Caco-2 (cell line): ENCODE data around the gene TRMT10C. TPM values are rescaled to one million over a fixed set of nuclear protein-coding genes. Genes with fewer than 3 reads are reported as not detected.
"Not testable (repeated sequence)": the region's sequence is repeated elsewhere in the genome, so short reads cannot be mapped to it uniquely, and the experiment has no call there.

ENCODE experiments used
- BruUV-seq: library from RNA; stranded (reverse); fragments of 400-500 nt; replicated peaks from 2 replicates; lab custom pipeline; 2021; lab: Mats Ljungman, UMichigan
- CTCF ChIA-PET: fragments of 300-600 bp; sonication (Branson Sonifier 250); formaldehyde crosslinking; loops from one replicate; lab custom pipeline; 2022; ENCODE audit warnings: antibody characterized with exemption; lab: Charles Lee
- POLR2A ChIA-PET: fragments of 300-600 bp; sonication (Branson Sonifier 250); formaldehyde crosslinking; loops from one replicate; lab custom pipeline; 2022; ENCODE audit warnings: antibody characterized with exemption; lab: Charles Lee
- DNase-seq, 2 experiments: peaks; one replicate each; pipeline versions ENCODE4 v3.0.0 to v3.0.0-alpha.2; 2020 to 2022
- H3K27me3 ChIP-seq: replicated peaks from 2 replicates; pipeline ENCODE4 v1.6.0; 2011; ENCODE audit warnings: low read length; ENCODE audit not compliant: control insufficient read depth, insufficient read depth
- H3K36me3 ChIP-seq: 2 replicates; pipeline ENCODE4 v1.5.1; 2011; ENCODE audit warnings: low read length; ENCODE audit not compliant: control insufficient read depth, insufficient read depth
- H3K4me1 ChIP-seq: fragments of 250-450 bp; sonication (Bioruptor Pico); 2 replicates; pipeline ENCODE4 v1.5.1; 2020; ENCODE audit warnings: mild to moderate bottlenecking
- H3K4me3 ChIP-seq: 2 replicates; pipeline ENCODE4 v1.5.1; 2011; ENCODE audit warnings: low read depth, mild to moderate bottlenecking, control low read depth, low read length
- H3K9me3 ChIP-seq: fragments of 250-450 bp; sonication (Bioruptor Pico); 2 replicates; pipeline ENCODE4 v1.5.1; 2020; ENCODE audit warnings: mild to moderate bottlenecking, moderate library complexity
- H3K27ac Mint-ChIP-seq: one replicate; pipeline ENCODE4 v1.8.0; 2022; ENCODE audit warnings: mixed read lengths; ENCODE audit not compliant: unreplicated experiment
- H3K27me3 Mint-ChIP-seq: one replicate; pipeline ENCODE4 v1.8.0; 2022; ENCODE audit warnings: mixed read lengths; ENCODE audit not compliant: insufficient read depth, unreplicated experiment
- H3K36me3 Mint-ChIP-seq: one replicate; pipeline ENCODE4 v1.8.0; 2022; ENCODE audit warnings: mild to moderate bottlenecking, mixed read lengths; ENCODE audit not compliant: insufficient read depth, unreplicated experiment
- H3K4me1 Mint-ChIP-seq: one replicate; pipeline ENCODE4 v1.8.0; 2022; ENCODE audit warnings: low read depth, mixed read lengths; ENCODE audit not compliant: unreplicated experiment
- H3K4me3 Mint-ChIP-seq: one replicate; pipeline ENCODE4 v1.8.0; 2022; ENCODE audit warnings: mild to moderate bottlenecking, moderate library complexity, mixed read lengths; ENCODE audit not compliant: unreplicated experiment
- H3K9me3 Mint-ChIP-seq: one replicate; pipeline ENCODE4 v1.8.0; 2022; ENCODE audit warnings: mixed read lengths; ENCODE audit not compliant: unreplicated experiment
- intact Hi-C: fragments of 100-400 bp; cut with micrococcal nuclease; formaldehyde crosslinking; loops from one replicate; pipeline ENCODE4 v1.10.0; 2022; ENCODE audit not compliant: unreplicated experiment
- total RNA-seq: library from RNA; stranded (reverse); gene quantifications from 2 replicates; pipeline ENCODE4 v1.2.3, GENCODE V29; 2022
- TF ChIP-seq, protein P1 (sequence below), 2 experiments: fragments of 200-600 bp in 1 of 2; IDR thresholded peaks; 1 replicate in 1 of 2; 2 replicates in 1 of 2; pipeline versions ENCODE4 v1.5.1 to v1.8.0; 2011 to 2022; ENCODE audit warnings: antibody characterized with exemption in 1 of 2, control low read depth in 1 of 2, inconsistent platforms in 1 of 2, low read depth in 1 of 2, low read length in 1 of 2, mild to moderate bottlenecking in 1 of 2, moderate library complexity in 1 of 2; ENCODE audit not compliant: insufficient read depth in 1 of 2, severe bottlenecking in 1 of 2, unreplicated experiment in 1 of 2

TRMT10C gene
- total RNA-seq, 1 experiment from 2014 or later = 25.7 TPM

DNA sequence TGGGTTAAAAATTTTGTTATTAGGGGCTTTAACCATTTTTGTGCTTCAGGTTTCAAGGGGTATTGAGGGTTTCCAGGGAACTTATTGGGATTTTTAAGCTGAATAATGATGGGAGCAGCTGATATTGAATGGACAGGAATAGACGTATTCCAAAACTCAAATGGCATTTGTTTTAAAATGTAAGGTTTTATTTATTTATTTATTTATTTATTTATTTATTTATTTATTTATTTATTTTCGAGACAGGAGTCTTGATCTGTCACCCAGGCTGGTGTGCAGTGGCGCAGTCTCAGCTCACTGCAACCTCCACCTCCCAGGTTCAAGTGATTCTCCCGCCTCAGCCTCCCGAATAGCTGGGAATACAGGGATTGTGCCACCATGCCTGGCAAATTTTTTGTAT is 26.4 kb upstream of the TRMT10C start:
- no peak overlapping the region for H3K4me3 Mint-ChIP-seq
- ChIA-PET POLR2A (no interaction called here), CTCF (no interaction called here)
- H3K9me3 ChIP-seq = 0 out of 2 replicates have a peak, but pooled peaks cover 4% of the 10 kb centered on the region
- H3K27me3 Mint-ChIP-seq = peaks cover 5% of the 10 kb centered on the region
- H3K4me1 Mint-ChIP-seq = peaks cover 16% of the 10 kb centered on the region
- H3K27ac Mint-ChIP-seq = no peak overlapping the region
- no peak overlapping the region for H3K4me3 ChIP-seq
- H3K27me3 ChIP-seq = no peaks in the 10 kb centered on the region
- intact Hi-C loops = no loop called here
- H3K4me1 ChIP-seq = peaks cover 12% of the 10 kb centered on the region
- H3K36me3 ChIP-seq = no peaks in the 10 kb centered on the region
- H3K9me3 Mint-ChIP-seq = peaks cover 4% of the 10 kb centered on the region
- TF ChIP-seq, protein P1, sequence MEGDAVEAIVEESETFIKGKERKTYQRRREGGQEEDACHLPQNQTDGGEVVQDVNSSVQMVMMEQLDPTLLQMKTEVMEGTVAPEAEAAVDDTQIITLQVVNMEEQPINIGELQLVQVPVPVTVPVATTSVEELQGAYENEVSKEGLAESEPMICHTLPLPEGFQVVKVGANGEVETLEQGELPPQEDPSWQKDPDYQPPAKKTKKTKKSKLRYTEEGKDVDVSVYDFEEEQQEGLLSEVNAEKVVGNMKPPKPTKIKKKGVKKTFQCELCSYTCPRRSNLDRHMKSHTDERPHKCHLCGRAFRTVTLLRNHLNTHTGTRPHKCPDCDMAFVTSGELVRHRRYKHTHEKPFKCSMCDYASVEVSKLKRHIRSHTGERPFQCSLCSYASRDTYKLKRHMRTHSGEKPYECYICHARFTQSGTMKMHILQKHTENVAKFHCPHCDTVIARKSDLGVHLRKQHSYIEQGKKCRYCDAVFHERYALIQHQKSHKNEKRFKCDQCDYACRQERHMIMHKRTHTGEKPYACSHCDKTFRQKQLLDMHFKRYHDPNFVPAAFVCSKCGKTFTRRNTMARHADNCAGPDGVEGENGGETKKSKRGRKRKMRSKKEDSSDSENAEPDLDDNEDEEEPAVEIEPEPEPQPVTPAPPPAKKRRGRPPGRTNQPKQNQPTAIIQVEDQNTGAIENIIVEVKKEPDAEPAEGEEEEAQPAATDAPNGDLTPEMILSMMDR (IDR thresholded peaks at IDR 0.05; ENCODE audit: insufficient read depth in 1 of 2, low read depth in 1 of 2, low read length in 1 of 2, severe bottlenecking in 1 of 2, unreplicated experiment in 1 of 2) = no peak
- no peak for DNase-seq
- BruUV-seq = no TSS peak
- H3K36me3 Mint-ChIP-seq = no peaks in the 10 kb centered on the region

DNA sequence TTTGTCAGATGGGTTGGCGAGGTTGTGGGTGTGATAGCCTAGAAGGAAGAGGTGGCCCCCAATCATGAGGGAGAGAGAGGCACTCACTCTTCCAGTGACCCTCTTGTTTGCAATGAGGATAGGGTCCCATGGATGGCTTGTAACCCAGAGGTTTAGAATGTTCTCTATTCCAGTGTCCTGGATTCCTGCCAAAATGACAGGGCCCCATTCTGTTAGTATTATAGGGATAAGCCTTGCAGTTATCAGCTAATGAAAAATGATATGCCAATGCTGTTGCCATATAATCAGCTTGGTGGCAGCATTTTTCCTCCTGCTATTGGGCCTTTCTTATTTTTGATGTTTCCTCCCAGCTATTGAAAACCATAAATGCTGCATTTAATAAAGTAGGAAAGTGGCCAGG is 25.4 kb upstream of the TRMT10C start:
- peaks cover 5% of the 10 kb centered on the region for H3K27me3 Mint-ChIP-seq
- Histone ChIP-seq H3K36me3 (no peaks in the 10 kb centered on the region), H3K4me1 (peaks cover 12% of the 10 kb centered on the region), H3K9me3 (no peaks in the 10 kb centered on the region), H3K4me3 (no peak overlapping the region), H3K27me3 (no peaks in the 10 kb centered on the region)
- no peaks in the 10 kb centered on the region for H3K36me3 Mint-ChIP-seq
- BruUV-seq = no TSS peak
- peaks cover 16% of the 10 kb centered on the region for H3K4me1 Mint-ChIP-seq
- ChIA-PET CTCF (no interaction called here), POLR2A (no interaction called here)
- no peaks in the 10 kb centered on the region for H3K9me3 Mint-ChIP-seq
- no peak overlapping the region for H3K4me3 Mint-ChIP-seq
- DNase-seq = no peak
- H3K27ac Mint-ChIP-seq = no peak overlapping the region
- TF ChIP-seq, protein P1 (IDR thresholded peaks at IDR 0.05; ENCODE audit: insufficient read depth in 1 of 2, low read depth in 1 of 2, low read length in 1 of 2, severe bottlenecking in 1 of 2, unreplicated experiment in 1 of 2) = no peak
- intact Hi-C loops = no loop called here

DNA sequence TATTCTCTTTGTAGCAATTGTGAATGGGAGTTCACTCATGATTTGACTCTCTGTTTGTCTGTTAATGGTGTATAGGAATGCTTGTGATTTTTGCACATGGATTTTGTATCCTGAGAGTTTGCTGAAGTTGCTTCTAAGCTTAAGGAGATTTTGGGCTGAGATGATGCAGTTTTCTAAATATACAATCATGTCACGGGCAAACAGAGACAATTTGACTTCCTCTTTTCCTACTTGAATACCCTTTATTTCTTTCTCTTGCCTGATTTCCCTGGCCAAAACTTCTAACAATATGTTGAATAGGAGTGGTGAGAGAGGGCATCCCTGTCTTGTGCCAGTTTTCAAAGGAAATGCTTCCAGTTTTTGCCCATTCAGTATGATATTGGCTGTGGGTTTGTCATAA is 24.7 kb upstream of the TRMT10C start:
- BruUV-seq, H3K4me3 ChIP-seq, intact Hi-C loops, CTCF ChIA-PET, H3K9me3 ChIP-seq, H3K36me3 Mint-ChIP-seq, H3K27me3 ChIP-seq, H3K9me3 Mint-ChIP-seq, DNase-seq, H3K4me3 Mint-ChIP-seq, H3K36me3 ChIP-seq, H3K27ac Mint-ChIP-seq, H3K27me3 Mint-ChIP-seq, POLR2A ChIA-PET: not testable (repeated sequence)
- H3K4me1 ChIP-seq = peaks cover 12% of the 10 kb centered on the region
- H3K4me1 Mint-ChIP-seq = peaks cover 15% of the 10 kb centered on the region
